ENCODE data around the gene TIMP2. TPM values are rescaled to one million over a fixed set of nuclear protein-coding genes. Genes with fewer than 3 reads are reported as not detected.
"Not testable (repeated sequence)": the region's sequence is repeated elsewhere in the genome, so short reads cannot be mapped to it uniquely, and the experiment has no call there.

Gene TIMP2
- total RNA-seq, 2 experiments from 2014 or later = 5.0 to 6.0 TPM

- ATAC-seq (ENCODE audit: low read depth); H3K36me3 Mint-ChIP-seq; DNase-seq; H3K27me3 Mint-ChIP-seq; H3K9me3 Mint-ChIP-seq; H3K27ac Mint-ChIP-seq; H3K4me1 Mint-ChIP-seq; POLR2A ChIA-PET; H3K4me3 Mint-ChIP-seq: not testable (repeated sequence)
These were observed 37.8 kb upstream of the TIMP2 start for GRCh38 chr17:78962984-78963348.

DNA sequence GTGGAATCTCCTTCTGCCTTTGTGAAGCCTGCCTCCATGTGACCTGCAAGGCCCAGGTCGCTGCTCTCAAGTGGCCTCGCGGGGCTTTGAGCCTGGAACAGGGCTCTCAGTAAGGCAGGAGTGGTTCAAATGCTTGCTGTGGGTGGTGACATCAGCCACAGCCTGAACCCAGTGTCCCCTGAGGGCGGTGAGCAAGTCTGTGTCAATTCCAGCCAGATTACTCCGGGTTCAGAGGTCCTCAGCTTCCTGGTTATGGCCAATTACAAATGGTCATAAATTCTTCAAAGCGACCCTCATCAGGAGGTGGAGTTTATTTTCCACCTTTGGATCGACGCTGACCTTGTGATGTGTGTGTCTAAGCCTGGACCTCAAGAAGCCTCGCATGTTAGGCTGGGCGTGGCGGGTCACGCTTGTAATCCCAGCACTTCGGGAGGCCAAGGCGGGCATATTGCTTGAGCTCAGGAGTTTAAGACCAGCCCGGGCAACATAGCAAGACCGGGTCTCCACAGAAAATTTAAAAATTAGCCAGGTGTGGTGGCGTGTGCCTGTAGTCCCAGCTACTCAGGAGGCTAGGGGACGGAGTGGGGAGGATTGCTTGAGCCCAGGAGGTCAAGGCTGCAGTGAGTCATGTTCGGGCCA lies 37.3 kb upstream of the TIMP2 start:
- POLR2A ChIA-PET = no interaction called here
- DNase-seq (no peak), ATAC-seq (ENCODE audit: low read depth) (no peak)
- H3K9me3 Mint-ChIP-seq = no peaks in the 10 kb centered on the region
- H3K27me3 Mint-ChIP-seq = no peaks in the 10 kb centered on the region
- H3K27ac Mint-ChIP-seq = no peak overlapping the region
- no peak overlapping the region for H3K4me3 Mint-ChIP-seq
- no peaks in the 10 kb centered on the region for H3K4me1 Mint-ChIP-seq
- H3K36me3 Mint-ChIP-seq = peaks cover 2% of the 10 kb centered on the region

DNA sequence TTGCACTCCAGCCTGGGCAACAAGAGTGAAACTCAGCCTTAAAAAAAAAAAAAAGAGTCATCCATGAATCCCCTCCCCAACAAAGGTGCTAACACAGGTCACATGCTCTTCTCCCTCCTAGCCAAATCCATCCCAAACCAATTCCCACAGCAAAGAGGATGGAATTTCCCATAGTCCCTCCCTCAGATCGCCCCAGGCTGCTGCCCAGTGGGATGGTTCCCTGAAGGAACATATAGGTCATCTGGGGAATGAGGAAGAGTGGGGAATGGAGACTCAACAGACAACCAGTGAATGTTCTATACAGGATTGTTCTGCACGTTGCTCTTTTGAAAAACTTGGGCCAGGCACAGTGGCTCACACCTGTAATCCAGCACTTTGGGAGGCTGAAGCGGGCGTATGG lies 36.4 kb upstream of the TIMP2 start:
- DNase-seq = no peak
- Mint-ChIP-seq H3K4me1 (no peaks in the 10 kb centered on the region), H3K36me3 (peaks cover 2% of the 10 kb centered on the region), H3K4me3 (no peak overlapping the region), H3K9me3 (no peaks in the 10 kb centered on the region), H3K27me3 (no peaks in the 10 kb centered on the region), H3K27ac (no peak overlapping the region)
- POLR2A ChIA-PET = interaction anchor here (0.9 kb wide), 1 partner anchor 40 kb away, joined by 7 read pairs; no protein-coding TSS in a partner anchor
- no peak for ATAC-seq (ENCODE audit: low read depth)

- POLR2A ChIA-PET = interaction anchor here (0.9 kb wide), 1 partner anchor 40 kb away, joined by 7 read pairs; no protein-coding TSS in a partner anchor
- Mint-ChIP-seq H3K4me3 (no peak overlapping the region), H3K27ac (no peak overlapping the region), H3K9me3 (no peaks in the 10 kb centered on the region), H3K36me3 (peaks cover under 1% of the 10 kb centered on the region), H3K27me3 (no peaks in the 10 kb centered on the region), H3K4me1 (no peaks in the 10 kb centered on the region)
- ATAC-seq (ENCODE audit: low read depth) = no peak
- DNase-seq = no peak
These were observed 35.7 kb upstream of the TIMP2 start for GRCh38 chr17:78960928-78961327.

- no peaks in the 10 kb centered on the region for H3K4me1 Mint-ChIP-seq
- no peak overlapping the region for H3K27ac Mint-ChIP-seq
- H3K9me3 Mint-ChIP-seq = no peaks in the 10 kb centered on the region
- H3K36me3 Mint-ChIP-seq = no peaks in the 10 kb centered on the region
- no peak for ATAC-seq (ENCODE audit: low read depth)
- no peak for DNase-seq
- H3K4me3 Mint-ChIP-seq = no peak overlapping the region
- POLR2A ChIA-PET = no interaction called here
- H3K27me3 Mint-ChIP-seq = peaks cover 2% of the 10 kb centered on the region
These were observed 34.6 kb upstream of the TIMP2 start for GRCh38 chr17:78959803-78960202.

DNA sequence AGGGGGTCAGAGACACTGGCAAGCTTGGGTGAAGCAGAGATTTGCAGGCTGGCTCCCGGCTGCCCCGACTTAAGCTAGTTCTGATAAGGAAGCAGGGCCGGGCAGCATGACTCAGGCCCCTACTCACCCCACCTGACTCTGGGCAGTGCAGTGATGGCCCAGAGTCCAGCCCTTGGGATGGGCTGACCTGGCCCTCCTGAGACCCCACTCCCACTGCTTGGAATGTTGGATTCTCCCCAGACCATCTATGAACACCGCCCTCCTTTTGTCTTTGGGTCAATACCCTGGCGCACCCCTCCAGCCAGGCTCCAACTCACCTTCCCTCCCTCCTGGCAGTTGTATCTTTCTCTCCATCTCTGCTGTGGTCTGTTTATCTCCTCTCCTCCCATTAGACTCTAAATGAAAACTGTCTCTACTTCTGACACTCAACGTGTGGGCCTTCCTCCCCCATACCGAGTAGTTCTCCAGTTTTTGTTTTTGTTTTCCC lies 33.5 kb upstream of the TIMP2 start:
- DNase-seq = no peak
- POLR2A ChIA-PET = no interaction called here
- no peak for ATAC-seq (ENCODE audit: low read depth)
- H3K36me3 Mint-ChIP-seq = no peaks in the 10 kb centered on the region
- no peaks in the 10 kb centered on the region for H3K9me3 Mint-ChIP-seq
- no peaks in the 10 kb centered on the region for H3K4me1 Mint-ChIP-seq
- H3K4me3 Mint-ChIP-seq = no peak overlapping the region
- no peak overlapping the region for H3K27ac Mint-ChIP-seq
- peaks cover 2% of the 10 kb centered on the region for H3K27me3 Mint-ChIP-seq

DNA sequence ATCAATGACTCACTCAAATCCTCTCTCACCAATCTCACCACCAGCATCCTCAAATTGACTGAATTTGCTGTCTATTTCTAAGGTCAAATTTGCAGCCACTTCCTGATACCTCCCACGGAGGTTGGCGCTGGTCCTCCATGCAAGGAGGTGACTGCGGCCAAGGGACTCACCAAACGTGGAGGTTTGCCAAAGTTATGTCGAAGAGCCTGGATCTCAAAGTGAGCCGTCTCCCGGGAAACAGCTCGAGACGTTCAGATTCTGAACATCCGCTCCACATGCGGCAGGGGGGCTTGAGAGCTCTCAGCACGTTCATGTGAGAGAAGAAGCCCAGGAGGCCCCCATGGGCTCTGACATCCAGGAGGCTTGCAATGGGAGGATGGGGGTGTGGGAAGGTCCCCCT lies 31.9 kb upstream of the TIMP2 start:
- H3K4me3 Mint-ChIP-seq = no peak overlapping the region

GRCh38 chr17:78956254-78956653 lies 31.1 kb upstream of the TIMP2 start:
- DNase-seq = no peak
- H3K4me3 Mint-ChIP-seq = no peak overlapping the region
- ATAC-seq (ENCODE audit: low read depth) = no peak
- POLR2A ChIA-PET = no interaction called here
- H3K9me3 Mint-ChIP-seq = peaks cover 3% of the 10 kb centered on the region
- H3K27ac Mint-ChIP-seq = no peak overlapping the region
- H3K27me3 Mint-ChIP-seq = peaks cover 2% of the 10 kb centered on the region
- H3K36me3 Mint-ChIP-seq = no peaks in the 10 kb centered on the region
- no peaks in the 10 kb centered on the region for H3K4me1 Mint-ChIP-seq

More for the DNA sequence above, 31.9 kb upstream of the TIMP2 start:
- Mint-ChIP-seq H3K4me1 (no peaks in the 10 kb centered on the region), H3K9me3 (no peaks in the 10 kb centered on the region), H3K27me3 (peaks cover 2% of the 10 kb centered on the region), H3K36me3 (no peaks in the 10 kb centered on the region), H3K27ac (no peak overlapping the region)
- DNase-seq = no peak
- ATAC-seq (ENCODE audit: low read depth) = no peak
- POLR2A ChIA-PET = no interaction called here

DNA sequence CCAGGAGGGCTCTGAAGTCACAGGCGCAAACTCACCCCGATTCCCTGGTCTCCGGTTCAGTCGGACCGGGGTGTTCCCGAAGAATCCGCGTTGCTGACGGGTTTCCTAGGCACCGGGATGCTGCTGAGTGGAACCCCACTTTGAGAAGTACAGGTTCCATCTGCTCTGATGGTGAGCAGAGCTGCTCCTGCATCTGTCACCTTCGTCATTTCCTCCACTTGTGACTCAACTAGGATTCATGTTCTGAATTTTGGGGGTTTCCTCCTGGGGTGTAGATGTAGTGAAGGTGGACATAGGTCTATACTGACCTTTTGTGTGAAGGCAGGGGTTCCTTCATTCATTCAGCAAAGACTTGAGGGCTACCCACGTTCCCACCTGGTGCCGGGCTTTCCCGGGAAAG lies 29.5 kb upstream of the TIMP2 start:
- no peaks in the 10 kb centered on the region for H3K4me1 Mint-ChIP-seq
- peaks cover 1% of the 10 kb centered on the region for H3K36me3 Mint-ChIP-seq
- no peak for ATAC-seq (ENCODE audit: low read depth)
- H3K4me3 Mint-ChIP-seq = no peak overlapping the region
- POLR2A ChIA-PET = no interaction called here
- no peak for DNase-seq
- peaks cover 2% of the 10 kb centered on the region for H3K27me3 Mint-ChIP-seq
- peaks cover 13% of the 10 kb centered on the region for H3K9me3 Mint-ChIP-seq
- H3K27ac Mint-ChIP-seq = no peak overlapping the region

- no peaks in the 10 kb centered on the region for H3K4me1 Mint-ChIP-seq
- H3K27ac Mint-ChIP-seq = no peak overlapping the region
- peaks cover 2% of the 10 kb centered on the region for H3K27me3 Mint-ChIP-seq
- POLR2A ChIA-PET = no interaction called here
- DNase-seq = no peak
- no peak overlapping the region for H3K4me3 Mint-ChIP-seq
- H3K36me3 Mint-ChIP-seq = peaks cover 3% of the 10 kb centered on the region
- ATAC-seq (ENCODE audit: low read depth) = no peak
- H3K9me3 Mint-ChIP-seq = peaks cover 16% of the 10 kb centered on the region
These were observed 28.5 kb upstream of the TIMP2 start for GRCh38 chr17:78953356-78954350.

DNA sequence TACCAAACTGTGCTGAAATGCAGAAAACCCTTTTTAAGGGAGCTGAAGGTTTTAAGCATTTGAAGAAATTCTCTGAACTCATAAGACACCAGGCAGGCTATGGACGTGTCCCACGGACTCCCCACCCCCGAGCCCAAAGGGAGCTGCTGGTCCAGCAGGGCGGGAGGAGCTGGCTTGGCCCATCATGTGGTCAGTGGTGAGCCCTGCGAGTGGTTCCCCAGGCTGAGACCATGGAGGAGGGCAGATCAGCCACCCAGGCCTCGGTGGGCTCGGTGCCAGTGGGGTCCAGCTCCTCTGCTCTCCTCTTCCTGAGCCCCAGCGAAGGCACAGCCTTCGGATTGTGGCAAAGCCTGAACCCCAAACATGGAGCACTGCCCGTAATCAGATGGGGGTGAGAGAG lies 27.5 kb upstream of the TIMP2 start:
- ATAC-seq (ENCODE audit: low read depth) (no peak), DNase-seq (no peak)
- H3K9me3 Mint-ChIP-seq = peaks cover 16% of the 10 kb centered on the region
- POLR2A ChIA-PET = no interaction called here
- H3K27me3 Mint-ChIP-seq = peaks cover 2% of the 10 kb centered on the region
- peaks cover 3% of the 10 kb centered on the region for H3K36me3 Mint-ChIP-seq
- no peak overlapping the region for H3K27ac Mint-ChIP-seq
- H3K4me1 Mint-ChIP-seq = no peaks in the 10 kb centered on the region
- H3K4me3 Mint-ChIP-seq = no peak overlapping the region

DNA sequence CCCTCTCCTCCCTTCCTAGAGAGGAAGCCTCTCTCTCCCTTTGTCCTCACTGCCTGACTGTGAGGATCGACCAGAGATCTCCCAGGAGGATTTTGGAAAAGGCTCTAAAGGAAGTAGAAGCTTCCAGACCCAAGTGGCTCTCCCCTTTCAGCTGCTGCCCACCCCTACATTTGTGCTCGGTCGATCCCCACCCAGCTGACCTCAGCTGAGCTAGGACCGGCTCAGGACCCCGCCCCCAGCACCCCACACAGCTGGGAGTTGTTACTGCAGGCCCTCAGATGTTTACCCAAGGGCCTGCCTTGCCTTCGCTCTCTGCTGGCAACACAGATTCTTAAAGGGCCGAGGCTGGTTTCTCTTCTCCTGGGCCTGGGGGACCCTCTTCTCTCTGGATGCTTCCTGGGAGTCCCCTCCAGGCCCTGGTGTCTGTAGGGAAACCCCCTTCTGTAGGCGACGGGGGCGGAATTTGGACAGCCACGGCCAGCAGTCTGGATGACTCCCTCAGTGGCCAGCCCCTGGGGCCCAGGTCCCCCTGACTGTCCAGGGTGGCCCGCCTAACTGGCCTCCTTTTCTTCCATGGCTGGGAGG lies 26.9 kb upstream of the TIMP2 start:
- Mint-ChIP-seq H3K27me3 (peaks cover 2% of the 10 kb centered on the region), H3K36me3 (peaks cover 3% of the 10 kb centered on the region), H3K4me3 (no peak overlapping the region), H3K9me3 (peaks cover 16% of the 10 kb centered on the region), H3K27ac (no peak overlapping the region), H3K4me1 (no peaks in the 10 kb centered on the region)
- ATAC-seq (ENCODE audit: low read depth) (no peak), DNase-seq (no peak)
- POLR2A ChIA-PET = no interaction called here

DNA sequence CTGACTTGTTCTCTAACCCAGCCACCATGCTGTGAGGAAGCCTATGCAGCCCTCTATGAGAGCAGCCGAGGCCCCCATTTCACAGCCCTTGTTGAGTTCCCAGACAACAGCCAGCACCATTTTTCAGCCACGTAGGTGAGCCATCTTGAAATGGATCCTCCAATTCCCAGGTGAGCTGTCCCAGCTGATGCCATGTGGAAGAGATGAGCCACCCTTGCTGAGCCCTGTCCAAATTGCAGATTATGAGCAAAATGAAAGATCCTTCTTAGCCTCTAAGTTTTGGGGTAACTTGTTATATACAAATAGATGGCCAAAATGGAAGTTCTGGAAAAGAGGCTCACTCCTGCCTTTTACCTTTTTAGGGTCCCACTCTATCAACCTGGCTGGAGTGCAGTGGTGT lies 25.7 kb upstream of the TIMP2 start:
- H3K4me3 Mint-ChIP-seq = no peak overlapping the region
- POLR2A ChIA-PET = no interaction called here
- no peak overlapping the region for H3K27ac Mint-ChIP-seq
- no peaks in the 10 kb centered on the region for H3K4me1 Mint-ChIP-seq
- H3K27me3 Mint-ChIP-seq = peaks cover 2% of the 10 kb centered on the region
- H3K36me3 Mint-ChIP-seq = peaks cover 3% of the 10 kb centered on the region
- peaks cover 16% of the 10 kb centered on the region for H3K9me3 Mint-ChIP-seq
- DNase-seq (no peak), ATAC-seq (ENCODE audit: low read depth) (no peak)
